HepG2 (cell line): ENCODE data around the gene EXOC3L2. TPM values are rescaled to one million over a fixed set of nuclear protein-coding genes. Genes with fewer than 3 reads are reported as not detected.
A peak's percentile ranks its signal among the peaks of the same experiment; 100 is the strongest.

ENCODE experiments used
- ATAC-seq: fragments of 200-7000 bp; cut with Tn5 transposase; 3 replicates; pipeline ENCODE4 v1.9.1; 2020; ENCODE audit warnings: mild to moderate bottlenecking, moderate library complexity
- BruUV-seq: library from RNA; stranded (reverse); fragments of 400-500 nt; replicated peaks from 2 replicates; lab custom pipeline; 2021; lab: Mats Ljungman, UMichigan
- CTCF ChIA-PET: fragments of 300-600 bp; formaldehyde crosslinking; extraction: SDS; loops from one replicate; lab custom pipeline; 2021; ENCODE audit warnings: low total read pairs, inconsistent platforms, low intra/inter-chr PET ratio; lab: Yijun Ruan, JAX
- POLR2A ChIA-PET: fragments of 350-600 bp; sonication (Branson Sonifier 250); formaldehyde crosslinking; loops from one replicate; lab custom pipeline; 2020; ENCODE audit warnings: antibody characterized with exemption, inconsistent platforms; lab: Yijun Ruan, JAX
- DNase-seq: peaks from one replicate; pipeline ENCODE4 v3.0.0-alpha.2; 2015; ENCODE audit warnings: low spot score
- FAIRE-seq: peaks from 3 replicates; lab custom pipeline; 2011; peaks lifted over from hg19 to GRCh38; lab: Jason Lieb, UNC
- H2AFZ ChIP-seq: one replicate; pipeline ENCODE4 v1.6.1; 2011; ENCODE audit warnings: low read length, inconsistent platforms
- H3K27ac ChIP-seq: fragments of 300-600 bp; 3 replicates; pipeline ENCODE4 v1.8.0; 2011; ENCODE audit warnings: mixed run types, mild to moderate bottlenecking, mixed read lengths, low read length, inconsistent platforms; ENCODE audit not compliant: insufficient read depth; ENCODE audit errors: extremely low read length
- H3K27me3 ChIP-seq, 2 experiments: fragments of 200-600 bp in 1 of 2; 2 replicates in 1 of 2; 3 replicates in 1 of 2; pipeline versions ENCODE4 v1.6.0 to v1.8.0; 2011; ENCODE audit warnings: low read length in 2 of 2, mild to moderate bottlenecking in 2 of 2, moderate library complexity in 2 of 2, inconsistent platforms in 1 of 2; ENCODE audit not compliant: insufficient read depth in 2 of 2, control insufficient read depth in 1 of 2
- H3K36me3 ChIP-seq, 2 experiments: fragments of 200-600 bp in 1 of 2; replicated peaks in 1 of 2; 2 replicates in 1 of 2; 3 replicates in 1 of 2; pipeline versions ENCODE4 v1.5.1 to v1.8.0; 2011; ENCODE audit warnings: low read length in 2 of 2, inconsistent platforms in 1 of 2; ENCODE audit not compliant: insufficient read depth in 2 of 2, control insufficient read depth in 1 of 2
- H3K4me1 ChIP-seq: 2 replicates; pipeline ENCODE4 v1.5.1; 2012; ENCODE audit warnings: low read length, inconsistent platforms; ENCODE audit not compliant: insufficient read depth
- H3K4me2 ChIP-seq: 2 replicates; pipeline ENCODE4 v1.6.0; 2011; ENCODE audit warnings: low read depth, low read length, inconsistent platforms
- H3K4me3 ChIP-seq, 3 experiments: fragments of 200-600 bp in 1 of 3; sonication (generic), shearing (Covaris generic) in 1 of 3; replicated peaks in 1 of 3; 2 replicates each; pipeline ENCODE4 v1.5.1; 2011 to 2016; ENCODE audit warnings: low read length in 3 of 3, inconsistent platforms in 2 of 3, low read depth in 2 of 3, mild to moderate bottlenecking in 2 of 3, control low read depth in 1 of 3, mixed read lengths in 1 of 3; ENCODE audit not compliant: insufficient read depth in 1 of 3
- H3K79me2 ChIP-seq: one replicate; pipeline ENCODE4 v1.6.1; 2011; ENCODE audit warnings: low read length, inconsistent platforms; ENCODE audit not compliant: insufficient read depth
- H3K9ac ChIP-seq: 2 replicates; pipeline ENCODE4 v1.6.0; 2011; ENCODE audit warnings: mild to moderate bottlenecking, low read depth, low read length, inconsistent platforms; ENCODE audit not compliant: insufficient read depth
- H3K9me3 ChIP-seq: 2 replicates; pipeline ENCODE4 v1.5.1; 2012; ENCODE audit warnings: mild to moderate bottlenecking, low read length
- H4K20me1 ChIP-seq: 2 replicates; pipeline ENCODE4 v1.6.0; 2011; ENCODE audit warnings: inconsistent platforms, mild to moderate bottlenecking, low read length, moderate library complexity; ENCODE audit not compliant: insufficient read depth
- CENPX ChIP-seq: sonication (generic); formaldehyde crosslinking; IDR thresholded peaks from 2 replicates; pipeline ENCODE4 v1.9.0; 2021; ENCODE audit warnings: mild to moderate bottlenecking, missing genetic modification reagents, moderate library complexity
- HIC2 ChIP-seq: sonication (generic); formaldehyde crosslinking; IDR thresholded peaks from 2 replicates; pipeline ENCODE4 v1.9.0; 2022; ENCODE audit warnings: low read depth, missing genetic modification reagents
- KLF6 ChIP-seq: IDR thresholded peaks from 2 replicates; pipeline ENCODE4 v1.8.0; 2016; ENCODE audit warnings: missing biosample characterization, missing genetic modification reagents
- MBNL3 ChIP-seq: fragments of 250-450 bp; sonication (Bioruptor Pico); conservative IDR thresholded peaks from 2 replicates; pipeline ENCODE4 v1.8.0; 2022; ENCODE audit warnings: mild to moderate bottlenecking, inconsistent platforms
- MEIS2 ChIP-seq: sonication (generic); formaldehyde crosslinking; IDR thresholded peaks from 2 replicates; pipeline ENCODE4 v1.9.0; 2021; ENCODE audit warnings: mild to moderate bottlenecking, missing genetic modification reagents
- PRDM10 ChIP-seq: sonication (generic); formaldehyde crosslinking; IDR thresholded peaks from 2 replicates; pipeline ENCODE4 v1.4.0; 2020; ENCODE audit warnings: low read depth, missing genetic modification reagents
- RAD21 ChIP-seq: fragments of 450-650 bp; formaldehyde crosslinking; IDR thresholded peaks from 2 replicates; pipeline ENCODE4 v1.5.0; 2020; ENCODE audit warnings: mild to moderate bottlenecking
- RARA ChIP-seq: IDR thresholded peaks from 2 replicates; pipeline ENCODE4 v1.6.1; 2016; ENCODE audit warnings: missing genetic modification reagents, missing compliant biosample characterization
- TRIM24 ChIP-seq: sonication (generic); formaldehyde crosslinking; IDR thresholded peaks from 2 replicates; pipeline ENCODE4 v1.8.0; 2022; ENCODE audit warnings: mild to moderate bottlenecking, missing genetic modification reagents
- ZNF274 ChIP-seq: sonication (generic); formaldehyde crosslinking; IDR thresholded peaks from 2 replicates; pipeline ENCODE4 v1.5.1; 2020; ENCODE audit warnings: mild to moderate bottlenecking, missing genetic modification reagents
- WGBS: methylation state at CpG from one replicate; pipeline ENCODE4 v1.1.6; 2017; ENCODE audit warnings: low lambda C conversion rate; 5-methylcytosine and 5-hydroxymethylcytosine counted together
- in situ Hi-C: cut with HindIII; loops from 2 replicates; pipeline ENCODE4 v1.10.0; 2017; ENCODE audit warnings: low pct_unique_long_range_greater_than_20kb; ENCODE audit not compliant: extremely low pct_ligation_motif_present
- intact Hi-C: fragments of 100-400 bp; cut with micrococcal nuclease; formaldehyde crosslinking; loops from one replicate; pipeline ENCODE4 v1.10.0; 2022; ENCODE audit not compliant: unreplicated experiment
- polyA plus RNA-seq, 8 experiments: library from polyadenylated mRNA; depleted of rRNA in 3 of 8; stranded (reverse) in 7 of 8; unstranded in 1 of 8; fragments of >200 nt; fragmentation: Illumina TruSeq in 4 of 8; extraction: Trizol in 4 of 8; gene quantifications; 2 replicates each; pipeline versions ENCODE4 v1.2.1 to v1.2.3, GENCODE V29; 2011 to 2016; ENCODE audit warnings: low read depth in 4 of 8, missing spikeins in 1 of 8, mixed read lengths in 1 of 8; ENCODE audit not compliant: insufficient read depth in 1 of 8
- total RNA-seq, 5 experiments: library from RNA; depleted of rRNA; stranded (reverse); fragments of >200 nt; fragmentation: Illumina TruSeq; extraction: Trizol; gene quantifications; 2 replicates each; pipeline ENCODE4 v1.2.3, GENCODE V29; 2016; ENCODE audit warnings: low read depth in 1 of 5
- TF ChIP-seq, protein P1 (sequence below): sonication (generic); formaldehyde crosslinking; conservative IDR thresholded peaks from 2 replicates; pipeline ENCODE4 v1.4.0; 2020; ENCODE audit warnings: mild to moderate bottlenecking, missing genetic modification reagents, moderate library complexity
- TF ChIP-seq, protein P2 (sequence below): sonication (generic); formaldehyde crosslinking; IDR thresholded peaks from 2 replicates; pipeline ENCODE4 v1.8.1; 2022; ENCODE audit warnings: mild to moderate bottlenecking, missing genetic modification reagents

Gene EXOC3L2
- total and polyA plus RNA-seq, 2 of the 13 experiments (the other 11 are each of a cell fraction or from before 2014, with no cell fraction given) = 0.21 TPM; not detected in 1

DNA sequence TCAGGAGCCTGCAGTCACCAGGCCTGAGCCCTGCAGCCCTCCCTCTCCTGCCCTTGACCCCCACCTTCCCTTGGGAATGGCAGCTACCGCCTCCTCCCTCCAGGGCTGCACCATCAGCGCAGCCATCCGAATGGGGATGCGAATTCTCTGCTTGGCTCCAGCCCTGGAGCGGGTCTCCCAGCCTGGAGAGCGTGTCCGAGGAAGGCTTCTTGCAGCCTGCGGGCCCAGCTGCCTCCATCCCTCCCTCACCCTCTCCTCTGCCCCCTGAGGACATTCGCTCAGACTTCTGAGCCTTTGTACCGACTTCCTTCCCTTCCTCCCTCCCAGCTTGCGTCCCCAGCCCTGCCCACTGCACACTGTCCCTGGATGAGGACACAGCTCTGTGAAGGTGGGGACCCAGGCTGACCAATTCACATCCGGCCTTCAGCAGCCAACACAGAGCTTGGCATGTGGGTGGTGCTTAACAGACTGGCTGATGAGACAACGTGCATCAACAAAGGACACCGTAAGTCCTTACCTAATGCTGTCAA lies 78.4 kb downstream of the EXOC3L2 start:
- ChIA-PET POLR2A (interaction anchor here (0.9 to 4.0 kb wide), 3 partner anchors 12 to 16 kb away, joined by 3 to 29 read pairs (median 4); partner anchors contain the start of genes BLOC1S3 and TRAPPC6A), CTCF (no interaction called here)
- intact Hi-C loops (no loop called here), in situ Hi-C loops (no loop called here)
- Histone ChIP-seq H3K9ac (no peak overlapping the region), H2AFZ (no peak overlapping the region), H3K9me3 (no peaks in the 10 kb centered on the region), H3K79me2 (no peaks in the 10 kb centered on the region), H3K4me1 (peaks cover 96% of the 10 kb centered on the region), H3K27ac (no peak overlapping the region), H3K36me3 (no peaks in the 10 kb centered on the region), H3K4me3 (peak overlapping the region in 1 of 3 experiments; percentile 44; a peak in 1 of 6 replicates), H3K4me2 (peak overlapping the region; percentile 64), H4K20me1 (no peaks in the 10 kb centered on the region), H3K27me3 (0 out of 5 replicates have a peak, but pooled peaks cover 0 to 1% of the 10 kb centered on the region in 2 experiments)
- no TSS peak for BruUV-seq
- ATAC-seq (peak; percentile 33), DNase-seq (peak; percentile 76), FAIRE-seq (peak; percentile 63)
- WGBS = 9% methylated on average over 6 of the region's 14 CpGs
- TF ChIP-seq, protein P1, sequence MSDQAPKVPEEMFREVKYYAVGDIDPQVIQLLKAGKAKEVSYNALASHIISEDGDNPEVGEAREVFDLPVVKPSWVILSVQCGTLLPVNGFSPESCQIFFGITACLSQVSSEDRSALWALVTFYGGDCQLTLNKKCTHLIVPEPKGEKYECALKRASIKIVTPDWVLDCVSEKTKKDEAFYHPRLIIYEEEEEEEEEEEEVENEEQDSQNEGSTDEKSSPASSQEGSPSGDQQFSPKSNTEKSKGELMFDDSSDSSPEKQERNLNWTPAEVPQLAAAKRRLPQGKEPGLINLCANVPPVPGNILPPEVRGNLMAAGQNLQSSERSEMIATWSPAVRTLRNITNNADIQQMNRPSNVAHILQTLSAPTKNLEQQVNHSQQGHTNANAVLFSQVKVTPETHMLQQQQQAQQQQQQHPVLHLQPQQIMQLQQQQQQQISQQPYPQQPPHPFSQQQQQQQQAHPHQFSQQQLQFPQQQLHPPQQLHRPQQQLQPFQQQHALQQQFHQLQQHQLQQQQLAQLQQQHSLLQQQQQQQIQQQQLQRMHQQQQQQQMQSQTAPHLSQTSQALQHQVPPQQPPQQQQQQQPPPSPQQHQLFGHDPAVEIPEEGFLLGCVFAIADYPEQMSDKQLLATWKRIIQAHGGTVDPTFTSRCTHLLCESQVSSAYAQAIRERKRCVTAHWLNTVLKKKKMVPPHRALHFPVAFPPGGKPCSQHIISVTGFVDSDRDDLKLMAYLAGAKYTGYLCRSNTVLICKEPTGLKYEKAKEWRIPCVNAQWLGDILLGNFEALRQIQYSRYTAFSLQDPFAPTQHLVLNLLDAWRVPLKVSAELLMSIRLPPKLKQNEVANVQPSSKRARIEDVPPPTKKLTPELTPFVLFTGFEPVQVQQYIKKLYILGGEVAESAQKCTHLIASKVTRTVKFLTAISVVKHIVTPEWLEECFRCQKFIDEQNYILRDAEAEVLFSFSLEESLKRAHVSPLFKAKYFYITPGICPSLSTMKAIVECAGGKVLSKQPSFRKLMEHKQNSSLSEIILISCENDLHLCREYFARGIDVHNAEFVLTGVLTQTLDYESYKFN (CRISPR knock-in tag) = peak; percentile 40; the same call in 1 of the 2 replicates
- TF ChIP-seq MBNL3 = no peak
- no peak for TF ChIP-seq KLF6
- TF ChIP-seq RAD21 (CRISPR knock-in tag) = no peak
- no peak for TF ChIP-seq CENPX (CRISPR knock-in tag)
- TF ChIP-seq RARA (CRISPR knock-in tag) = peak; percentile 16; the same call in 1 of the 2 replicates
- TF ChIP-seq ZNF274 = no peak
- TF ChIP-seq TRIM24 (CRISPR knock-in tag) = no peak
- TF ChIP-seq PRDM10 = peak; percentile 24; the same call in 1 of the 2 replicates
- TF ChIP-seq MEIS2 = no peak
- TF ChIP-seq, protein P2, sequence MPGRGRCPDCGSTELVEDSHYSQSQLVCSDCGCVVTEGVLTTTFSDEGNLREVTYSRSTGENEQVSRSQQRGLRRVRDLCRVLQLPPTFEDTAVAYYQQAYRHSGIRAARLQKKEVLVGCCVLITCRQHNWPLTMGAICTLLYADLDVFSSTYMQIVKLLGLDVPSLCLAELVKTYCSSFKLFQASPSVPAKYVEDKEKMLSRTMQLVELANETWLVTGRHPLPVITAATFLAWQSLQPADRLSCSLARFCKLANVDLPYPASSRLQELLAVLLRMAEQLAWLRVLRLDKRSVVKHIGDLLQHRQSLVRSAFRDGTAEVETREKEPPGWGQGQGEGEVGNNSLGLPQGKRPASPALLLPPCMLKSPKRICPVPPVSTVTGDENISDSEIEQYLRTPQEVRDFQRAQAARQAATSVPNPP (CRISPR knock-in tag) = no peak
- TF ChIP-seq HIC2 (CRISPR knock-in tag) = peak; percentile 71; the same call in 1 of the 2 replicates
